ENCODE measurements around the gene TMEM30A.

TMEM30A gene

GRCh38 chr6:75217193-75217592, 67.4 kb downstream of the TMEM30A start:
- POLR2A ChIA-PET, result interaction anchor here (0.7 to 1.7 kb wide), 2 partner anchors 12 to 18 kb away, joined by 3 to 12 read pairs; partner anchors contain the start of gene COL12A1
- no peak for TF ChIP-seq OSR2 (tag by site-specific recombination; IDR thresholded peaks at IDR 0.05)
- no peak for TF ChIP-seq ZNF140 (tag by site-specific recombination; IDR thresholded peaks at IDR 0.05)
- TF ChIP-seq ZEB2 (tag by site-specific recombination; IDR thresholded peaks at IDR 0.05), result peak; percentile 79
- TF ChIP-seq ZNF510 (tag by site-specific recombination; IDR thresholded peaks at IDR 0.05; ENCODE audit: insufficient replicate concordance), result no peak
- no peak for TF ChIP-seq ZSCAN23 (tag by site-specific recombination; IDR thresholded peaks at IDR 0.05)
- no peak for TF ChIP-seq PBX3 (CRISPR knock-in tag; IDR thresholded peaks at IDR 0.05)
- TF ChIP-seq BCL11A (tag by site-specific recombination; IDR thresholded peaks at IDR 0.05; ENCODE audit: low read depth), result no peak
- no peak for TF ChIP-seq ZBTB7A (tag by site-specific recombination; IDR thresholded peaks at IDR 0.05; ENCODE audit: low read depth)
- TF ChIP-seq ZXDB (tag by site-specific recombination; IDR thresholded peaks at IDR 0.05), result no peak
- peak; percentile 51; the same call in 1 of the 2 replicates for TF ChIP-seq ZNF843 (tag by site-specific recombination; IDR thresholded peaks at IDR 0.05)
- no peak for TF ChIP-seq ZBTB8A (tag by site-specific recombination; IDR thresholded peaks at IDR 0.05)
- no peak for TF ChIP-seq ZNF223 (tag by site-specific recombination; IDR thresholded peaks at IDR 0.05)
- TF ChIP-seq ZBTB11 (tag by site-specific recombination; conservative IDR thresholded peaks at IDR 0.05; ENCODE audit: low read depth), result no peak
- no peak for TF ChIP-seq AEBP2 (tag by site-specific recombination; IDR thresholded peaks at IDR 0.05; ENCODE audit: borderline replicate concordance)
- no peak for TF ChIP-seq ZBTB48 (tag by site-specific recombination; IDR thresholded peaks at IDR 0.05)
- no peak for TF ChIP-seq ZNF785 (tag by site-specific recombination; IDR thresholded peaks at IDR 0.05)
- TF ChIP-seq ZNF146 (tag by site-specific recombination; IDR thresholded peaks at IDR 0.05), result no peak
- peak; percentile 41; the same call in 1 of the 2 replicates for TF ChIP-seq TRIM28 (IDR thresholded peaks at IDR 0.05; ENCODE audit: borderline replicate concordance, low read length)
- no peak for TF ChIP-seq OVOL3 (tag by site-specific recombination; IDR thresholded peaks at IDR 0.05)
- TF ChIP-seq IKZF3 (tag by site-specific recombination; IDR thresholded peaks at IDR 0.05), result no peak
- TF ChIP-seq KLF8 (tag by site-specific recombination; IDR thresholded peaks at IDR 0.05), result peak; percentile 81
- no peak for TF ChIP-seq TCF7L2 (IDR thresholded peaks at IDR 0.05; ENCODE audit: borderline replicate concordance, low read depth, low read length)
- no peak for TF ChIP-seq GLI4 (tag by site-specific recombination; IDR thresholded peaks at IDR 0.05)
- peak; percentile 93 for TF ChIP-seq BCL6B (tag by site-specific recombination; IDR thresholded peaks at IDR 0.05)
- no peak for TF ChIP-seq ZNF350 (tag by site-specific recombination; IDR thresholded peaks at IDR 0.05)
- TF ChIP-seq ZNF423 (tag by site-specific recombination; IDR thresholded peaks at IDR 0.05), result no peak
- TF ChIP-seq ZNF548 (tag by site-specific recombination; IDR thresholded peaks at IDR 0.05), result no peak
- no peak for TF ChIP-seq ZNF777 (tag by site-specific recombination; IDR thresholded peaks at IDR 0.05; ENCODE audit: borderline replicate concordance)
- no peak for TF ChIP-seq FEZF1 (tag by site-specific recombination; IDR thresholded peaks at IDR 0.05)
- TF ChIP-seq ZNF449 (tag by site-specific recombination; IDR thresholded peaks at IDR 0.05), result no peak
- TF ChIP-seq ZFP37 (tag by site-specific recombination; IDR thresholded peaks at IDR 0.05), result no peak

More at GRCh38 chr6:75217193-75217592, 67.4 kb downstream of the TMEM30A start:
- CTCF ChIA-PET, result interaction anchor here (0.6 to 2.1 kb wide), 9 partner anchors 8 to 1414 kb away, joined by 3 to 13 read pairs (median 4); no protein-coding TSS in a partner anchor
- Histone ChIP-seq H3K27ac (ENCODE audit: extremely low read depth, low read depth, low read length) (no peak overlapping the region), H3K36me3 (ENCODE audit: control insufficient read depth in 2 of 2, insufficient read depth in 1 of 2, low read length in 2 of 2) (no peaks in the 10 kb centered on the region), H3K4me3 (ENCODE audit: low read depth, low read length) (no peak overlapping the region), H3K9me3 (ENCODE audit: control insufficient read depth, insufficient read depth, low read depth, low read length) (no peaks in the 10 kb centered on the region), H3K4me1 (ENCODE audit: control insufficient read depth, insufficient read depth, low read length) (peaks cover 3% of the 10 kb centered on the region; the same call in 1 of the 2 replicates)

Data from HEK293 (cell line).